ENCODE results near the gene KATNAL1. TPM values are rescaled to one million over a fixed set of nuclear protein-coding genes. Genes with fewer than 3 reads are reported as not detected.

KATNAL1 gene
- total and polyA plus RNA-seq, 10 of the 15 experiments (the other 5 are each of a cell fraction or from before 2014, with no cell fraction given): 6.5 to 18.7 (median 11.7) TPM

GRCh38 chr13:30292325-30292724 is 15.0 kb downstream of the KATNAL1 start:
- peak; percentile 55; the same call in 2 of the 3 replicates for ATAC-seq
- FAIRE-seq: no peak
- RAD21 ChIA-PET (ENCODE audit: unreplicated experiment): no interaction called here
- H3K9ac ChIP-seq (ENCODE audit: control insufficient read depth, insufficient read depth, low read length): no peak overlapping the region
- no peak overlapping the region for H3K4me2 ChIP-seq (ENCODE audit: control insufficient read depth, insufficient read depth)
- no peaks in the 10 kb centered on the region for H4K20me1 ChIP-seq (ENCODE audit: control insufficient read depth, insufficient read depth)
- POLR2A ChIA-PET: no interaction called here
- no TSS peak for BruUV-seq (replicated peaks)
- H3K79me2 ChIP-seq (ENCODE audit: control insufficient read depth, insufficient read depth, low read length): no peaks in the 10 kb centered on the region; the same call in 1 of the 2 replicates
- TF ChIP-seq FOS (IDR thresholded peaks at IDR 0.05; ENCODE audit: borderline replicate concordance, extremely low read depth, insufficient read length): no peak
- no peak for TF ChIP-seq RFX5 (IDR thresholded peaks at IDR 0.05; ENCODE audit: low read depth, low read length)
- no peak for TF ChIP-seq HDGF (IDR thresholded peaks at IDR 0.05)
- TF ChIP-seq ZNF274 (IDR thresholded peaks at IDR 0.05; ENCODE audit: insufficient read depth, insufficient read length): no peak
- TF ChIP-seq CBFB (IDR thresholded peaks at IDR 0.05; ENCODE audit: low read depth): no peak
- TF ChIP-seq SMAD1 (IDR thresholded peaks at IDR 0.05; ENCODE audit: low read depth, partially characterized antibody): no peak
- TF ChIP-seq CBX3 (IDR thresholded peaks at IDR 0.05; ENCODE audit: borderline replicate concordance, low read depth): no peak
- no peak for TF ChIP-seq SREBF2 (IDR thresholded peaks at IDR 0.05; ENCODE audit: low read length)
- TF ChIP-seq, protein P1, sequence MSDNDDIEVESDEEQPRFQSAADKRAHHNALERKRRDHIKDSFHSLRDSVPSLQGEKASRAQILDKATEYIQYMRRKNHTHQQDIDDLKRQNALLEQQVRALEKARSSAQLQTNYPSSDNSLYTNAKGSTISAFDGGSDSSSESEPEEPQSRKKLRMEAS (IDR thresholded peaks at IDR 0.05; ENCODE audit: low read depth, low read length): no peak
- no peak for TF ChIP-seq SIX5 (IDR thresholded peaks at IDR 0.05; ENCODE audit: low read depth, low read length, severe bottlenecking)
- TF ChIP-seq, protein P2, sequence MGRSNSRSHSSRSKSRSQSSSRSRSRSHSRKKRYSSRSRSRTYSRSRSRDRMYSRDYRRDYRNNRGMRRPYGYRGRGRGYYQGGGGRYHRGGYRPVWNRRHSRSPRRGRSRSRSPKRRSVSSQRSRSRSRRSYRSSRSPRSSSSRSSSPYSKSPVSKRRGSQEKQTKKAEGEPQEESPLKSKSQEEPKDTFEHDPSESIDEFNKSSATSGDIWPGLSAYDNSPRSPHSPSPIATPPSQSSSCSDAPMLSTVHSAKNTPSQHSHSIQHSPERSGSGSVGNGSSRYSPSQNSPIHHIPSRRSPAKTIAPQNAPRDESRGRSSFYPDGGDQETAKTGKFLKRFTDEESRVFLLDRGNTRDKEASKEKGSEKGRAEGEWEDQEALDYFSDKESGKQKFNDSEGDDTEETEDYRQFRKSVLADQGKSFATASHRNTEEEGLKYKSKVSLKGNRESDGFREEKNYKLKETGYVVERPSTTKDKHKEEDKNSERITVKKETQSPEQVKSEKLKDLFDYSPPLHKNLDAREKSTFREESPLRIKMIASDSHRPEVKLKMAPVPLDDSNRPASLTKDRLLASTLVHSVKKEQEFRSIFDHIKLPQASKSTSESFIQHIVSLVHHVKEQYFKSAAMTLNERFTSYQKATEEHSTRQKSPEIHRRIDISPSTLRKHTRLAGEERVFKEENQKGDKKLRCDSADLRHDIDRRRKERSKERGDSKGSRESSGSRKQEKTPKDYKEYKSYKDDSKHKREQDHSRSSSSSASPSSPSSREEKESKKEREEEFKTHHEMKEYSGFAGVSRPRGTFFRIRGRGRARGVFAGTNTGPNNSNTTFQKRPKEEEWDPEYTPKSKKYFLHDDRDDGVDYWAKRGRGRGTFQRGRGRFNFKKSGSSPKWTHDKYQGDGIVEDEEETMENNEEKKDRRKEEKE (IDR thresholded peaks at IDR 0.05): no peak
- no peak for TF ChIP-seq POU2F2 (IDR thresholded peaks at IDR 0.05; ENCODE audit: borderline replicate concordance, low read depth, low read length)
- no peak for TF ChIP-seq SIN3A (IDR thresholded peaks at IDR 0.05; ENCODE audit: low read depth, low read length)
- TF ChIP-seq JUNB (IDR thresholded peaks at IDR 0.05): no peak
- TF ChIP-seq GABPA (IDR thresholded peaks at IDR 0.05; ENCODE audit: low read depth): no peak
- no peak for TF ChIP-seq ZNF384 (IDR thresholded peaks at IDR 0.05; ENCODE audit: borderline replicate concordance, low read depth, low read length)
- TF ChIP-seq TBL1XR1 (IDR thresholded peaks at IDR 0.05; ENCODE audit: low read depth, low read length): no peak
- CTCF ChIA-PET: interaction anchor here (1.8 kb wide), 1 partner anchor 12 kb away, joined by 6 read pairs; no protein-coding TSS in a partner anchor
- H3K4me3 ChIP-seq: no peak overlapping the region
- no peaks in the 10 kb centered on the region for H3K4me1 ChIP-seq (ENCODE audit: control insufficient read depth, insufficient read depth, low read length)
- no peaks in the 10 kb centered on the region for H3K27me3 ChIP-seq (replicated peaks in 1 of 2; ENCODE audit: control insufficient read depth in 2 of 2, insufficient read depth in 2 of 2, low read length in 1 of 2)
- in situ Hi-C loops (cut with MboI): no loop called here
- no peak overlapping the region for H2AFZ ChIP-seq (ENCODE audit: control insufficient read depth, low read depth, low read length)
- no peak for DNase-seq (ENCODE audit: low read depth, low spot score)
- intact Hi-C loops (cut with micrococcal nuclease; ENCODE audit: unreplicated experiment): no loop called here
- SMC1A ChIA-PET (ENCODE audit: uncharacterized antibody, unreplicated experiment): interaction anchor here (1.0 to 1.8 kb wide), 2 partner anchors 11 to 13 kb away, joined by 4 to 6 read pairs; no protein-coding TSS in a partner anchor
- H3K27ac ChIP-seq (ENCODE audit: control insufficient read depth, insufficient read depth): no peak overlapping the region
- peaks cover 0 to 3% of the 10 kb centered on the region in 2 experiments; a peak in 2 of 4 replicates for H3K36me3 ChIP-seq (ENCODE audit: control insufficient read depth in 2 of 2, insufficient read depth in 2 of 2, low read length in 1 of 2)
- H3K9me3 ChIP-seq (replicated peaks; ENCODE audit: control insufficient read depth, insufficient read depth, low read length): no peaks in the 10 kb centered on the region
